Fibroblast of lung (primary cell): ENCODE data around the gene KCNJ8.

Experiments
- CTCF ChIP-seq, 2 donors: IDR thresholded peaks in 1 of 2; conservative IDR thresholded peaks in 1 of 2; 1 replicate in 1 of 2; 2 replicates in 1 of 2; pipeline ENCODE4 v1.5.1; 2011 to 2012; ENCODE audit warnings: low read length in 2 of 2, control low read depth in 1 of 2, inconsistent platforms in 1 of 2, low read depth in 1 of 2, mild to moderate bottlenecking in 1 of 2
- EZH2 ChIP-seq: IDR thresholded peaks from 2 replicates; pipeline ENCODE4 v1.5.1; 2012; ENCODE audit warnings: low read length, control low read depth, mild to moderate bottlenecking; ENCODE audit errors: missing control alignments

- TF ChIP-seq CTCF (conservative IDR thresholded peaks at IDR 0.05 in 1 of 2, IDR thresholded peaks at IDR 0.05 in 1 of 2; ENCODE audit: low read depth in 1 of 2, low read length in 2 of 2) (no peak), EZH2 (no peak)
Measured at GRCh38 chr12:21745258-21745657, 29.2 kb downstream of the KCNJ8 start.
